Measurements from ENCODE around the gene OCLN.
"Not testable (repeated sequence)": the region's sequence is repeated elsewhere in the genome, so short reads cannot be mapped to it uniquely, and the experiment has no call there.

The OCLN gene

GRCh38 chr5:69491838-69492390, 676 bp upstream of the OCLN start:
- DNase-seq: no peak

- DNase-seq: peak; percentile 22 to 42 (median 33)
Observed at GRCh38 chr5:69492923-69493395, 369 bp downstream of the OCLN start.

GRCh38 chr5:69493396-69494133, 975 bp downstream of the OCLN start:
- peak; percentile 56 to 78 (median 64) for DNase-seq

GRCh38 chr5:69494452-69494851, 1.9 kb downstream of the OCLN start:
- no peak for DNase-seq

- DNase-seq: no peak
Observed at GRCh38 chr5:69497006-69497520, 4.5 kb downstream of the OCLN start.

GRCh38 chr5:69498384-69498783, 5.8 kb downstream of the OCLN start:
- no peak for DNase-seq

GRCh38 chr5:69502367-69502766, 9.8 kb downstream of the OCLN start:
- DNase-seq: no peak

GRCh38 chr5:69502767-69503488, 10.3 kb downstream of the OCLN start:
- peak; percentile 31 to 45 (median 38) for DNase-seq

GRCh38 chr5:69504036-69504435, 11.4 kb downstream of the OCLN start:
- no peak for DNase-seq

- no peak for DNase-seq
Observed at GRCh38 chr5:69505306-69505705, 12.7 kb downstream of the OCLN start.

- DNase-seq: peak in 2 of 3 donors; percentile 17 to 37
Observed at GRCh38 chr5:69509212-69509611, 16.6 kb downstream of the OCLN start.

- no peak for DNase-seq
Observed at GRCh38 chr5:69510694-69511093, 18.1 kb downstream of the OCLN start.

GRCh38 chr5:69512740-69513260, 20.2 kb downstream of the OCLN start:
- DNase-seq: no peak

GRCh38 chr5:69515570-69515969, 23.0 kb downstream of the OCLN start:
- not testable (repeated sequence) for DNase-seq

- DNase-seq: no peak
Observed at GRCh38 chr5:69516769-69517168, 24.2 kb downstream of the OCLN start.

GRCh38 chr5:69517763-69518212, 25.2 kb downstream of the OCLN start:
- no peak for DNase-seq

GRCh38 chr5:69519285-69519684, 26.7 kb downstream of the OCLN start:
- DNase-seq: no peak

GRCh38 chr5:69522035-69522434, 29.4 kb downstream of the OCLN start:
- no peak for DNase-seq

- peak in 2 of 3 donors; percentile 14 to 29 for DNase-seq
Observed at GRCh38 chr5:69525490-69525889, 32.9 kb downstream of the OCLN start.

GRCh38 chr5:69526660-69527059, 34.1 kb downstream of the OCLN start:
- DNase-seq: no peak

GRCh38 chr5:69527128-69527770, 34.7 kb downstream of the OCLN start:
- DNase-seq: no peak

- DNase-seq: no peak
Observed at GRCh38 chr5:69528035-69528434, 35.4 kb downstream of the OCLN start.

- no peak for DNase-seq
Observed at GRCh38 chr5:69528609-69529008, 36.0 kb downstream of the OCLN start.
